HEK293T (cell line): ENCODE data around the gene AGPAT2.

Experiments
- CTCF ChIA-PET: fragments of 350-600 bp; formaldehyde crosslinking; extraction: SDS; loops from one replicate; lab custom pipeline; 2021; ENCODE audit warnings: antibody characterized with exemption, inconsistent platforms; lab: Yijun Ruan, JAX
- POLR2A ChIA-PET: fragments of 350-600 bp; formaldehyde crosslinking; extraction: SDS; loops from one replicate; lab custom pipeline; 2020; ENCODE audit warnings: antibody characterized with exemption, inconsistent platforms; lab: Yijun Ruan, JAX
- DNase-seq: peaks from one replicate; pipeline ENCODE4 v3.0.0; 2012; ENCODE audit warnings: mixed read lengths; ENCODE audit errors: extremely low spot score
- ARNT ChIP-seq: fragments of 450-650 bp; IDR thresholded peaks from 2 replicates; pipeline ENCODE4 v1.6.1; 2017; ENCODE audit warnings: mild to moderate bottlenecking
- BHLHE40 ChIP-seq: fragments of 450-650 bp; IDR thresholded peaks from 2 replicates; pipeline ENCODE4 v1.6.1; 2016; ENCODE audit warnings: mild to moderate bottlenecking, moderate library complexity, borderline replicate concordance
- CTBP1 ChIP-seq: fragments of 450-650 bp; IDR thresholded peaks from 2 replicates; pipeline ENCODE4 v1.6.1; 2016; ENCODE audit warnings: borderline replicate concordance
- ELF4 ChIP-seq: fragments of 450-650 bp; IDR thresholded peaks from 2 replicates; pipeline ENCODE4 v1.6.1; 2017; ENCODE audit warnings: antibody characterized with exemption
- FOXA1 ChIP-seq: fragments of 450-650 bp; IDR thresholded peaks from 2 replicates; pipeline ENCODE4 v1.6.1; 2016; ENCODE audit warnings: mild to moderate bottlenecking
- FOXK2 ChIP-seq: fragments of 450-650 bp; IDR thresholded peaks from 2 replicates; pipeline ENCODE4 v1.6.1; 2016; ENCODE audit warnings: mild to moderate bottlenecking
- FOXM1 ChIP-seq: fragments of 450-650 bp; IDR thresholded peaks from 2 replicates; pipeline ENCODE4 v1.6.1; 2017; ENCODE audit warnings: mild to moderate bottlenecking, borderline replicate concordance
- HDGF ChIP-seq: fragments of 450-650 bp; IDR thresholded peaks from 2 replicates; pipeline ENCODE4 v1.6.1; 2017; ENCODE audit warnings: antibody characterized with exemption, borderline replicate concordance
- L3MBTL2 ChIP-seq: fragments of 450-650 bp; conservative IDR thresholded peaks from 2 replicates; pipeline ENCODE4 v1.6.1; 2016; ENCODE audit warnings: mild to moderate bottlenecking
- LEF1 ChIP-seq: fragments of 450-650 bp; IDR thresholded peaks from 2 replicates; pipeline ENCODE4 v1.6.1; 2017; ENCODE audit warnings: mild to moderate bottlenecking, borderline replicate concordance
- NFRKB ChIP-seq: fragments of 450-650 bp; IDR thresholded peaks from 2 replicates; pipeline ENCODE4 v1.6.1; 2016; ENCODE audit warnings: mild to moderate bottlenecking, moderate library complexity
- SP1 ChIP-seq: fragments of 450-650 bp; IDR thresholded peaks from 2 replicates; pipeline ENCODE4 v1.6.1; 2017
- SUZ12 ChIP-seq: fragments of 450-650 bp; IDR thresholded peaks from 2 replicates; pipeline ENCODE4 v1.6.1; 2016; ENCODE audit warnings: mild to moderate bottlenecking
- TARDBP ChIP-seq: fragments of 450-650 bp; IDR thresholded peaks from 2 replicates; pipeline ENCODE4 v1.6.1; 2016
- ZNF384 ChIP-seq: fragments of 450-650 bp; IDR thresholded peaks from 2 replicates; pipeline ENCODE4 v1.6.1; 2016
- TF ChIP-seq, protein P1 (sequence below): fragments of 450-650 bp; IDR thresholded peaks from 2 replicates; pipeline ENCODE4 v1.6.1; 2016

AGPAT2 gene

DNA sequence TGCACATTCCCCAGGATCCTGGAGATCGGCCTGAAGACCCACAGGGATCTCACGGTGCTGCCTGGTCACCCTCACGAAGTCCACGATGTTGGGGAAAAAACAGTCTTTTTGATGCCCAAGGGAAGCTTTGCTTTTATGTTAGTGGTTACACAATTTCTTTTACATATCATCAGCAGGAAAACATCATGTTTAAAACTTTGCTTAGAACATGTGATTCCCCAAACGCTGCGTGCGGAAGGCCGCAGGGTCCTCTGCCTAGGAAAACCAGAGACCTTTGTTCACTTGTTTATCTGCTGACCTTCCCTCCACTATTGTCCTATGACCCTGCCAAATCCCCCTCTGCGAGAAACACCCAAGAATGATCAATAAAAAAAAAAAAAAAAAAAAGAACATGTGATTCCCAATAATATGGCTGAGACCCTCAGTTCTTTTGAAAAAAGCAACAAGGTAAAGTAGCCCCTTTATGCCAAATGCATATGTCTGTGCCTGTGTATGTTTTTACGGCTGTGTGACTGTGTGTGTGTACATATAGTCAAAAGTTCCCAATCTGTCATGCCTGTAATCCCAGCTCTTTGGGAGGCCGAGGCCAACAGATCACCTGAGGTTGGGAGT, 11.5 kb upstream of the AGPAT2 start:
- DNase-seq = no peak
- POLR2A ChIA-PET = interaction anchor here (1.0 kb wide), 1 partner anchor 29 kb away, joined by 3 read pairs; no protein-coding TSS in a partner anchor
- TF ChIP-seq ZNF384 (no peak), CTBP1 (no peak)
- CTCF ChIA-PET = no interaction called here

DNA sequence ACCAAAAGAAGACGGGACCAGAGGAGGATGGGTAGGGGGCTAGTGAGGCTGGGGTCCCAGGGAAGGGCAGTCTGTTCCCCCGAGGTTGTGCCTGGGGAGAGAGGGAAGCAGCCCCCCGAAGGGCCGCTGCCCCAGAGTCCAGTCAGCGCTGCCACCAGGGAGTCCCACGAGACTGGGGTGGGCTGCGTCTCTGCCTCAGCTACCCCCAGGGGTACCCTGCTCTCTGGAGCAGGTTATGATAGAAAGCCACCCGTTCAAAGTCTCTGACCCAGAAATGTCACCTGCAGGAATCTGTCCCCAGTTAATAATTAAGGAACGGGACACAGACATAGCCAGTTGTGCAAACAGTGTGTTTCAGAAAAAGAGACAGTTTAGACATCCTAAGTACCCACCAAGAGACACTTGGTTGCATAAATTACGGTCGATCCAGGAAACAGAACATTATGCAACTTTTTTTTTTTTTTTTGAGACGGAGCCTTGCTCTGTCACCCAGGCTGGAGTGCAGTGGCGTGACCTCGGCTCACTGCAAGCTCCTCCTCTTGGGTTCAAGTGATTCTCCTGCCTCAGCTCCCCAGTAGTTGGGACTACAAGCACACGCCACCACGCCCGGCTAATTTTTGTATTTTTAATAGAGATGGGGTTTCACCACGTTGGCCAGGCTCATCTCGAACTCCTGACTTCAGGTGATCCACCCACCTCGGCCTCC, 10.7 kb upstream of the AGPAT2 start:
- POLR2A ChIA-PET = no interaction called here
- no peak for DNase-seq
- no peak for TF ChIP-seq ARNT
- no peak for TF ChIP-seq BHLHE40
- TF ChIP-seq HDGF = no peak
- TF ChIP-seq FOXA1 = no peak
- TF ChIP-seq SP1 = no peak
- no peak for TF ChIP-seq NFRKB
- no peak for TF ChIP-seq FOXM1
- CTCF ChIA-PET = no interaction called here

DNA sequence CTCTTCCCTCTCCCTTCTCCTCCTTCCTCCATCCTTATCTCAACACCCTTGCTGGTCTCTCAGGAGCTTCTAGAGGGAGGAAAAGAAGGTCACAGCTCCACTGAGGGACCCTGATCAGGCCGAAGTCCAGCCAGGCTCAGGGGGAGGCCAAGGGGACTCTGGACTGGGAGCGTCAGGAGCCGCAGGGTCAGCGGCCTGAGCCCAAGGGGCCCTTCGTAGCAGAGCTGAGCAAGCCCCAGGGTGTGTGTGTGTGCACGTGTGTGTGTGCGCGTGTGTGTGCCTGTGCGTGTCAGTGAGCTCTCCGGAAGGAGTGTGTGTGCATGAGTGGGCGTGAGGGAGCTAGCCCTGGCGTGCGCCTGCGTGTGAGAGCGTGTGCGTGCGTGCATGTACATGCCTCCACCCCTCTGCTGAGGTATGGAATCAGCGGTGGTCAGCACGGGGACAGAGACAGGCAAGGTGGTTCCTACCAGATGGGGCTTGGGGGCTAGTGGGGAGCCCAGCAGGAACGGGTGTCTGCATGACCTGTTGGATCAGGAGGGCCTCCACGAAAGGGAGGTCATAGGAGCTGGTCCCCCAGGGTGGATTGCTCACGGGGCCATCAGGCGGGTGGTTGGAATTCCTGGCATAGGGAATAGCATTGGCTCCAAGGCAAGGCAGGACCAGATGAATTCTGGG, 10.0 kb upstream of the AGPAT2 start:
- TF ChIP-seq ELF4 (no peak), ARNT (no peak), FOXK2 (no peak), LEF1 (no peak)
- ChIA-PET CTCF (no interaction called here), POLR2A (no interaction called here)
- DNase-seq = no peak

DNA sequence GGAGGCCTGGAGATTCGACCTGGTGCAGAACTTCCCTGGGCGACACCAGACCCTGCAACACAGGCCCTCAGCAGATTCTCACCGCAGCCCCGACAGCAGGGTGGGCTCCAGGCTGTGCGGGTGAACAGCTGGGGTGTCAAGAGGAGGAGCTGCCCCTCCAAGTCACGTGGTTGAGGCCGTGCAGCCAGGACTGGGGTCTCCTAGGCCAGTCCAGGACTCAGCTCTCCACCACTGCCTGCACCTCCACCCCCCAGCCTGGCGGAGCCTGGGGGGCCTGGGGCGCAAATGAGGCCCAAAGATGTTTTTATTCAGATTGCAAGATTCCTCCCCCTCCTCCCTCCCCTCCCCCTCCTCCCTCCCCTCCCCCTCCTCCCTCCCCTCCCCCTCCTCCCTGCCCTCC, 9.2 kb upstream of the AGPAT2 start:
- POLR2A ChIA-PET = no interaction called here
- DNase-seq = no peak
- CTCF ChIA-PET = no interaction called here
- TF ChIP-seq L3MBTL2 (no peak), CTBP1 (no peak), SUZ12 (no peak), ARNT (no peak), FOXK2 (no peak), ELF4 (no peak), LEF1 (no peak), NFRKB (no peak), SP1 (no peak), TARDBP (no peak), HDGF (no peak), BHLHE40 (no peak), FOXM1 (no peak), ZNF384 (no peak), FOXA1 (no peak)
- TF ChIP-seq, protein P1, sequence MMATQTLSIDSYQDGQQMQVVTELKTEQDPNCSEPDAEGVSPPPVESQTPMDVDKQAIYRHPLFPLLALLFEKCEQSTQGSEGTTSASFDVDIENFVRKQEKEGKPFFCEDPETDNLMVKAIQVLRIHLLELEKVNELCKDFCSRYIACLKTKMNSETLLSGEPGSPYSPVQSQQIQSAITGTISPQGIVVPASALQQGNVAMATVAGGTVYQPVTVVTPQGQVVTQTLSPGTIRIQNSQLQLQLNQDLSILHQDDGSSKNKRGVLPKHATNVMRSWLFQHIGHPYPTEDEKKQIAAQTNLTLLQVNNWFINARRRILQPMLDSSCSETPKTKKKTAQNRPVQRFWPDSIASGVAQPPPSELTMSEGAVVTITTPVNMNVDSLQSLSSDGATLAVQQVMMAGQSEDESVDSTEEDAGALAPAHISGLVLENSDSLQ = no peak

DNA sequence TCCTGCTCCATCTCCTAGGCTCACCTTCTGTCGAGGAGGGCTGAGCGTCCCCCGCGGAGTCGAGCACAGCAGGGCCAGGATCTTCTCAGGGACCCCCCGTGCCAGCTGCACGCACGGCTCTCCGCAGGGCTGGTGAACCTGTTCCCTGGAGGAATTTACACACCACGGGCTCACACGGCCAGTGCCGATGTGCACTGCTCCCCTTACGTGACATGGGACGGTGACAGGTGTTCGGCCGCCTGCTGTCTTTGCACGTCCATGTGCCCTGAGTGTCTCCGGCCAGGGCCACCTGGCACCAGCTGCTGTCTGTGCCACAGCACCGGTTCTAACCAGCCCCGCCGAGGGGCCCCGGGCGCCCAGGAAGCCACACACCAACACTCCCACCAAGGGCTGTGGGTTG, 8.7 kb upstream of the AGPAT2 start:
- DNase-seq = no peak
- POLR2A ChIA-PET = no interaction called here
- CTCF ChIA-PET = interaction anchor here (2.6 kb wide), 1 partner anchor 24 kb away, joined by 9 read pairs; no protein-coding TSS in a partner anchor
- TF ChIP-seq L3MBTL2 (no peak), FOXA1 (no peak), NFRKB (no peak), ARNT (no peak), ZNF384 (no peak), SUZ12 (no peak)

DNA sequence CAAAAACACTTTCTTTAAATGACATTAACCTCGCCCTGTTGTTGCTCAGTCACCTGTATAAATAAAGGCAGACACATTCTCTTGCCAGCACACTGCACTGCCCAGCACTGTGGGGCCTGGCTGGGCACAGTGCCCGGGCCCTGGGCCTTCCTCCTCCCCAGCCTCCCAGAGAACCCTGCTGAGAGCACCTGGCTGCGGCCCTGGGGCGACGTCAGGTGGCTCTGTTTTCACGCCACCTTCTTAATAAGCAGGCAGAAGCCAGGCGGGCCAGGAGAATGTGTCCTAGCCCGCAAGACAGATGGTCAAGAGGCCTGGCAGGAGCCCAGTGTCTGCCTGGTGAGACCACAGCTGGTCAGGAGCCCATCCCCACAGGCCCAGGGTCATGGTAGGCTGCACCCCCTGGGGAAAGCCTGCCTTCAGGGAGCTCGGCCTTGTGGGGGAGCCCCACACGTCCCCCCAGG, 8.2 kb upstream of the AGPAT2 start:
- ChIA-PET CTCF (interaction anchor here (2.6 kb wide), 1 partner anchor 24 kb away, joined by 9 read pairs; no protein-coding TSS in a partner anchor), POLR2A (no interaction called here)
- DNase-seq = no peak
- TF ChIP-seq FOXK2 (no peak), TARDBP (no peak), L3MBTL2 (no peak)
- TF ChIP-seq, protein P1 = no peak

DNA sequence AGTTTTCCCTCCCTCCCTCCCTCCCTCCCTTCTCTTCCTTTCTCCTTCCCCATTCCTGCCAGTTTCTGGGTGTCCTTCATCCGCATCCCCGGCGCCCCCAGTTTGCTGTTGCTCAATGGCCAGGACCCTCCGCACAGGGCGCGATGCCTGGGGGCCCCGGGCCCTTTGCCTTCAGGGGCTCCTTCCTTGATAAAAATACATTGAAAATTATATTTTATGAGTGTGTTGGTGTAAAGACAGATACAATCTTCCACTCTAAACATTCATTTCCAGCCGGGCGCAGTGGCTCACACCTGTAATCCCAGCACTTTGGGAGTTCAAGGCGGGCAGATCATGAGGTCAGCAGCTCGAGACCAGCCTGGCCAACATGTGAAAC, 7.6 kb upstream of the AGPAT2 start:
- POLR2A ChIA-PET = no interaction called here
- CTCF ChIA-PET = interaction anchor here (0.6 to 2.6 kb wide), 2 partner anchors 17 to 23 kb away, joined by 3 to 9 read pairs; no protein-coding TSS in a partner anchor
- no peak for TF ChIP-seq ARNT
- no peak for TF ChIP-seq FOXA1
- no peak for TF ChIP-seq TARDBP
- TF ChIP-seq FOXK2 = no peak
- no peak for TF ChIP-seq LEF1
- TF ChIP-seq BHLHE40 = no peak
- no peak for TF ChIP-seq SP1
- no peak for TF ChIP-seq SUZ12
- TF ChIP-seq ZNF384 = no peak
- no peak for TF ChIP-seq NFRKB
- TF ChIP-seq ELF4 = no peak
- no peak for DNase-seq
